ENCODE measurements around the gene TLE4.

The TLE4 gene

GRCh38 chr9:79663300-79663699 is 91.5 kb downstream of the TLE4 start:
- DNase-seq = no peak
- TF ChIP-seq GATA1 (IDR thresholded peaks at IDR 0.05; ENCODE audit: low read depth, low read length) (no peak), POLR2A (IDR thresholded peaks at IDR 0.05; ENCODE audit: low read length) (no peak)

- no peak for DNase-seq
- no peak for TF ChIP-seq GATA1 (IDR thresholded peaks at IDR 0.05; ENCODE audit: low read depth, low read length)
- no peak for TF ChIP-seq POLR2A (IDR thresholded peaks at IDR 0.05; ENCODE audit: low read length)
These were observed 92.1 kb downstream of the TLE4 start for GRCh38 chr9:79663878-79664277.

GRCh38 chr9:79664375-79664831 is 92.6 kb downstream of the TLE4 start:
- no peak for TF ChIP-seq GATA1 (IDR thresholded peaks at IDR 0.05; ENCODE audit: low read depth, low read length)
- no peak for TF ChIP-seq POLR2A (IDR thresholded peaks at IDR 0.05; ENCODE audit: low read length)
- DNase-seq = no peak

GRCh38 chr9:79665369-79665768 is 93.6 kb downstream of the TLE4 start:
- TF ChIP-seq POLR2A (IDR thresholded peaks at IDR 0.05; ENCODE audit: low read length) (no peak), GATA1 (IDR thresholded peaks at IDR 0.05; ENCODE audit: low read depth, low read length) (no peak)
- DNase-seq = no peak

GRCh38 chr9:79665931-79666330 is 94.2 kb downstream of the TLE4 start:
- no peak for DNase-seq
- no peak for TF ChIP-seq POLR2A (IDR thresholded peaks at IDR 0.05; ENCODE audit: low read length)
- TF ChIP-seq GATA1 (IDR thresholded peaks at IDR 0.05; ENCODE audit: low read depth, low read length) = no peak

GRCh38 chr9:79667120-79667519 is 95.4 kb downstream of the TLE4 start:
- TF ChIP-seq GATA1 (IDR thresholded peaks at IDR 0.05; ENCODE audit: low read depth, low read length) (no peak), POLR2A (IDR thresholded peaks at IDR 0.05; ENCODE audit: low read length) (no peak)
- no peak for DNase-seq

- DNase-seq = no peak
- TF ChIP-seq POLR2A (IDR thresholded peaks at IDR 0.05; ENCODE audit: low read length) (no peak), GATA1 (IDR thresholded peaks at IDR 0.05; ENCODE audit: low read depth, low read length) (no peak)
These were observed 96.2 kb downstream of the TLE4 start for GRCh38 chr9:79667817-79668436.

- TF ChIP-seq POLR2A (IDR thresholded peaks at IDR 0.05; ENCODE audit: low read length) (no peak), GATA1 (IDR thresholded peaks at IDR 0.05; ENCODE audit: low read depth, low read length) (no peak)
- DNase-seq = no peak
These were observed 97.2 kb downstream of the TLE4 start for GRCh38 chr9:79668956-79669355.

GRCh38 chr9:79670269-79670961 is 98.7 kb downstream of the TLE4 start:
- no peak for TF ChIP-seq POLR2A (IDR thresholded peaks at IDR 0.05; ENCODE audit: low read length)
- TF ChIP-seq GATA1 (IDR thresholded peaks at IDR 0.05; ENCODE audit: low read depth, low read length) = no peak
- DNase-seq = no peak

- no peak for DNase-seq
- TF ChIP-seq GATA1 (IDR thresholded peaks at IDR 0.05; ENCODE audit: low read depth, low read length) = no peak
- TF ChIP-seq POLR2A (IDR thresholded peaks at IDR 0.05; ENCODE audit: low read length) = no peak
These were observed 99.8 kb downstream of the TLE4 start for GRCh38 chr9:79671558-79671957.

GRCh38 chr9:79672236-79672635 is 100.5 kb downstream of the TLE4 start:
- DNase-seq = no peak
- TF ChIP-seq GATA1 (IDR thresholded peaks at IDR 0.05; ENCODE audit: low read depth, low read length) = no peak
- no peak for TF ChIP-seq POLR2A (IDR thresholded peaks at IDR 0.05; ENCODE audit: low read length)

GRCh38 chr9:79672891-79673290 is 101.1 kb downstream of the TLE4 start:
- no peak for DNase-seq
- TF ChIP-seq GATA1 (IDR thresholded peaks at IDR 0.05; ENCODE audit: low read depth, low read length) (no peak), POLR2A (IDR thresholded peaks at IDR 0.05; ENCODE audit: low read length) (no peak)

- no peak for DNase-seq
- TF ChIP-seq POLR2A (IDR thresholded peaks at IDR 0.05; ENCODE audit: low read length) (no peak), GATA1 (IDR thresholded peaks at IDR 0.05; ENCODE audit: low read depth, low read length) (no peak)
These were observed 101.8 kb downstream of the TLE4 start for GRCh38 chr9:79673614-79674013.

GRCh38 chr9:79674052-79674777 is 102.5 kb downstream of the TLE4 start:
- peak in 1 of 2 experiments; percentile 6 for DNase-seq
- no peak for TF ChIP-seq GATA1 (IDR thresholded peaks at IDR 0.05; ENCODE audit: low read depth, low read length)
- no peak for TF ChIP-seq POLR2A (IDR thresholded peaks at IDR 0.05; ENCODE audit: low read length)

Data from erythroblast (primary cell).